Activated naive CD8-positive, alpha-beta T cell treated with anti-CD3 and anti-CD28 coated beads, Interleukin-2, amount 50 U/mL, for 24 hours (primary cell): Measurements from ENCODE around the gene C11orf97.

Experiments
- ATAC-seq: fragments of 150-1000 bp; cut with Tn5 transposase; one replicate; pipeline ENCODE4 v1.10.0; 2021
- DNase-seq: peaks from one replicate; pipeline ENCODE4 v3.0.0; 2021
- H3K27ac Mint-ChIP-seq: one replicate; pipeline ENCODE4 v1.8.0; 2021; ENCODE audit warnings: mild to moderate bottlenecking, mixed read lengths
- H3K27me3 Mint-ChIP-seq: one replicate; pipeline ENCODE4 v1.8.0; 2021; ENCODE audit warnings: mixed read lengths
- H3K36me3 Mint-ChIP-seq: one replicate; pipeline ENCODE4 v1.8.0; 2021; ENCODE audit warnings: low read depth, mixed read lengths
- H3K4me1 Mint-ChIP-seq: one replicate; pipeline ENCODE4 v1.8.0; 2021; ENCODE audit warnings: mixed read lengths
- H3K4me3 Mint-ChIP-seq: one replicate; pipeline ENCODE4 v1.8.0; 2021; ENCODE audit warnings: mild to moderate bottlenecking, moderate library complexity, mixed read lengths
- H3K9me3 Mint-ChIP-seq: one replicate; pipeline ENCODE4 v1.8.0; 2021; ENCODE audit warnings: mixed read lengths

C11orf97 gene

DNA sequence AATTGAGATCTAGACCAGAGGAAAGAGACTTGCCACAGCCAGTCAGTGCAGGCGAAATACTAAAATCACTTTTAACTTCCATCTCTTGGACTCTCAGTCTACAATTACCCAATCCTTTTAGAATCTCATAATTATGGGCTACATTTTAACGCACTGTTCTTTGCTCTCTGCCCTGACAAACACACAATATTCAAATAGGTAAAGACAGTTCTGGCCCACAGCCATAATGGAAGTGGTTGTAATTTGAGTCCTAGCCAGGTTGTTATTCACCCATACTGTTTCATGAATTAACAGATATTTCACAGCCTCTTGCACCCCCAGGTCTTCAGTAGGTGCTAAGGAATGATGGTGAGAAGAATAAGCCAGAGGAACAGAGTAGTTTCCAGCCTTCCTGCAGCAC, 830 bp downstream of the C11orf97 start:
- Mint-ChIP-seq H3K4me1 (peaks cover 15% of the 10 kb centered on the region), H3K27me3 (peaks cover 29% of the 10 kb centered on the region), H3K27ac (no peak overlapping the region), H3K36me3 (no peaks in the 10 kb centered on the region), H3K4me3 (no peak overlapping the region), H3K9me3 (no peaks in the 10 kb centered on the region)
- no peak for DNase-seq
- no peak for ATAC-seq

DNA sequence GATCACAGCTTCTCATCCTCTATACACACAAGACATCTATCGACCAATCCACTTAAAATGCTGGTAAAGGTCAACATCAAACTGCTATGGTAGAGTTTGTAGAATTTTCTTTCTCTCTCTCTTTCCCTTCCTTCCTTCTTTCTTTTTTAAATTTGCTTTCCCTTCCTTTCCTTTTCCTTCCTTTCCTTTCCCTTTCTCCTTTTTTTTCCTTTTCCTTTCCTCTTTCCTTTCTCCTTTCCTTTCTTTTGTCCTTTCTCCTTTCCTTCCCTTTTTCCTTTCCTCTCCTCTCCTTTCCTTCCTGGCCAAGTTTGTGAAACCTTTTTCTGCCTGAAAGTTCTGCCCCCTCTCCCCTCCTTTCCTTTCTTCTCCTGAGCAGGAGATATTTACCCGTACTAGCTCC, 3.1 kb downstream of the C11orf97 start:
- DNase-seq (no peak), ATAC-seq (no peak)
- Mint-ChIP-seq H3K27me3 (peaks cover 29% of the 10 kb centered on the region), H3K4me1 (peaks cover 15% of the 10 kb centered on the region), H3K27ac (no peak overlapping the region), H3K4me3 (no peak overlapping the region), H3K36me3 (no peaks in the 10 kb centered on the region), H3K9me3 (no peaks in the 10 kb centered on the region)

DNA sequence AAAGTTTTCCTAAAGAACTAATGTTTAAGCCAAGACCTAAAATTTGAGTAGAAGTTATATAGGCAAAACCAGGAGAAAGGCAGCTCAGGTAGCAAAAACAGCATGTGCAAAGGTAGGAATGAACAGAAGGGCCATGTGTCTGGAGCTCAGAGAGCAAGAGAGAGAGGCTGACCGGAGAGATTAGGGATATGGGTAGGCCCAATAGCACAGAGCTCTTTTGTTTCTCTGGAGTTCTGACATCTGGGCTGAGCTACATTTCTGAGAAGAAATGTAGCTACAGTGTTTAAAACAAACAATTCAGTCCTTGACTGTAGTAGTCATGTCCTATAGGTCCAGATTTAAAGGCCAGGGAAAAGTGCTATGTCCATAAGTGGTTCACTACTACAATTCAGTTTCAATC, 4.5 kb downstream of the C11orf97 start:
- ATAC-seq (no peak), DNase-seq (no peak)
- H3K27me3 Mint-ChIP-seq = peaks cover 19% of the 10 kb centered on the region
- H3K36me3 Mint-ChIP-seq = no peaks in the 10 kb centered on the region
- H3K4me3 Mint-ChIP-seq = no peak overlapping the region
- no peaks in the 10 kb centered on the region for H3K9me3 Mint-ChIP-seq
- H3K4me1 Mint-ChIP-seq = peaks cover 15% of the 10 kb centered on the region
- no peak overlapping the region for H3K27ac Mint-ChIP-seq

DNA sequence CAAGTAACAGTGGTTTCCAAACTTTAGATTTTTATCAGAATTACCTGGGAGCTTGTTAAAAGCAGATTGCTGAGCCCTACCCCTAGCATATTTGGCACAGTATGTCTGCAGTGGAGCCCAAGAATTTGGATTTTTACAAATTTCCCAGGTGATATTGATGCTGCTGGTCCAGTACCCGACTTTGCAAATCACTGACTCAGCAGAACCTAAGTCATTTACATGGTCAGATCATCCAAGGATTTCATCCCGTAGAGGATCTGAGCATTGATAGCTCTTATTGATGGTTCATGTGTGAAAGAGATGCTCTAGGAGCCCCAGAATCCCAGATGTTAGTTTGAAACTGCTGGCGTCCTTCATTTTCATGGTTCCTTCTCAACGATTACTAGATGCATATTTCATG, 6.0 kb downstream of the C11orf97 start:
- no peaks in the 10 kb centered on the region for H3K4me1 Mint-ChIP-seq
- DNase-seq = no peak
- no peaks in the 10 kb centered on the region for H3K9me3 Mint-ChIP-seq
- no peak overlapping the region for H3K4me3 Mint-ChIP-seq
- peaks cover 11% of the 10 kb centered on the region for H3K27me3 Mint-ChIP-seq
- ATAC-seq = no peak
- H3K27ac Mint-ChIP-seq = no peak overlapping the region
- H3K36me3 Mint-ChIP-seq = no peaks in the 10 kb centered on the region

DNA sequence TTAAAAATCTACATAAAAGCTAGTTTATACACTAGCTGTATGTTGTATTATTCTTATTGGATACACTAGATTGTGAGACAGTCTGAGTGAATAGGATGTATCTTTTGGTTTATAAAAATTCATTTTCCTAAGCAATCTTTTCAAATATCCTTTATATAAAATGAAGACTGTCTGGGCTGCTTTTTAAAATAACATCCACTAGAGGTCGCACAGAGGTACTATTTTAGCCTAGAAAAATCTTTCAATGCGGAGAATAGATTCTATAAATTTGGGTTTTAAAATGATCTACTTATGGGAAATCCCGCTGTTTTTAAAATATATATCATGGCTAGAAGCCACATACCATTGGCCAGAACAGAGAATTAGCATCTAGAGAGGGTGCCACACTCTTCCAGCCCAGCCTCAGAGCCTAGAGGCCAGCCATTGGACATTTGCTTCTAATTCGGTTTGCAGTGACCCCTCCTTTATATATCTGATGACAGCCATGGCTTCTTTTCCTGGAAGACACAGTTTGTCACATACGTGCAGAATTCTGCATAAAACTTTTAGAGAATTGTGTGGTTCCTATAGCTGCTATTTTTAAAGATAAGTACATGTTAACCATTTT, 7.3 kb downstream of the C11orf97 start:
- H3K36me3 Mint-ChIP-seq = no peaks in the 10 kb centered on the region
- ATAC-seq (no peak), DNase-seq (no peak)
- no peak overlapping the region for H3K4me3 Mint-ChIP-seq
- no peaks in the 10 kb centered on the region for H3K4me1 Mint-ChIP-seq
- no peaks in the 10 kb centered on the region for H3K9me3 Mint-ChIP-seq
- no peak overlapping the region for H3K27ac Mint-ChIP-seq
- peaks cover 11% of the 10 kb centered on the region for H3K27me3 Mint-ChIP-seq

DNA sequence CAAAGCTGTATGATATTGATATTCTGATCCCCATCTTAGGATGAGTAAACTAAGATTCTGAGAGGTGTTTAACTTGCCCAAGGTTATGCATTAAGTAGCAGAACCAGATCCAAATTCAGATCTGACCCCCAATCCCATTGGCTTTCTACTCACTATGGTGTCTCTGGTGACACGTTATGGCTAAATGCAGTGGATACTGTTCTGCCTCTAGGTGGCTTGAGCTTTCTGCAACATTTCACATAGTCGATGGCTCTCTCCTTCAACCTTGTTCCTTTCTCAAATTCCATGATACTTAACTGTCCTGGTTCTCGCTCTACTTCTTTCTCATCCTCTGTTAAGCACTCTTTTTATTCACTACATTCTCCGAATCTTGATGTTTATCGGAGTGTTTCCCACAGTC, 9.4 kb downstream of the C11orf97 start:
- Mint-ChIP-seq H3K4me1 (no peaks in the 10 kb centered on the region), H3K9me3 (no peaks in the 10 kb centered on the region), H3K27me3 (peaks cover 2% of the 10 kb centered on the region), H3K4me3 (no peak overlapping the region), H3K36me3 (no peaks in the 10 kb centered on the region), H3K27ac (no peak overlapping the region)
- DNase-seq (no peak), ATAC-seq (no peak)

DNA sequence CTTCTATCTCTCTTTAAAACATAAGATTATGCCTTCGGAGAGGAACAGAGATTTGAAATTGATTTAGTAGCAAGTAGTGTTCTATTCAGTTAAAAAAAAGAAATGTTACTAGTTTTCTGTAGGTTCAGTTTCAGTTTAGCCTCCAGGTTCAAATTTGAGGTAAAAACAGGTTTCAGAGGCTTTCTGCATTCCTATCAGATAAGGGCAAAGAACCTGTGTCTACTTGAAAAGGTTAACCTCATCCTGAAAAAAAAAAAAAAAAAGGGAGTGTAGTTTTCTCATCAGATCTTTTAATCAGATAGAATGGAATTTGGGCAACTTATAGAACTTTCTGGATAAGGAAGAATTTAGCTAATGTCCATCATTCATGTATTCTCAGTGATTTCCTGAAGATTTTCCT, 12.1 kb downstream of the C11orf97 start:
- H3K36me3 Mint-ChIP-seq = no peaks in the 10 kb centered on the region
- H3K27me3 Mint-ChIP-seq = peaks cover 2% of the 10 kb centered on the region
- DNase-seq (no peak), ATAC-seq (no peak)
- H3K27ac Mint-ChIP-seq = no peak overlapping the region
- no peaks in the 10 kb centered on the region for H3K4me1 Mint-ChIP-seq
- no peaks in the 10 kb centered on the region for H3K9me3 Mint-ChIP-seq
- H3K4me3 Mint-ChIP-seq = no peak overlapping the region

DNA sequence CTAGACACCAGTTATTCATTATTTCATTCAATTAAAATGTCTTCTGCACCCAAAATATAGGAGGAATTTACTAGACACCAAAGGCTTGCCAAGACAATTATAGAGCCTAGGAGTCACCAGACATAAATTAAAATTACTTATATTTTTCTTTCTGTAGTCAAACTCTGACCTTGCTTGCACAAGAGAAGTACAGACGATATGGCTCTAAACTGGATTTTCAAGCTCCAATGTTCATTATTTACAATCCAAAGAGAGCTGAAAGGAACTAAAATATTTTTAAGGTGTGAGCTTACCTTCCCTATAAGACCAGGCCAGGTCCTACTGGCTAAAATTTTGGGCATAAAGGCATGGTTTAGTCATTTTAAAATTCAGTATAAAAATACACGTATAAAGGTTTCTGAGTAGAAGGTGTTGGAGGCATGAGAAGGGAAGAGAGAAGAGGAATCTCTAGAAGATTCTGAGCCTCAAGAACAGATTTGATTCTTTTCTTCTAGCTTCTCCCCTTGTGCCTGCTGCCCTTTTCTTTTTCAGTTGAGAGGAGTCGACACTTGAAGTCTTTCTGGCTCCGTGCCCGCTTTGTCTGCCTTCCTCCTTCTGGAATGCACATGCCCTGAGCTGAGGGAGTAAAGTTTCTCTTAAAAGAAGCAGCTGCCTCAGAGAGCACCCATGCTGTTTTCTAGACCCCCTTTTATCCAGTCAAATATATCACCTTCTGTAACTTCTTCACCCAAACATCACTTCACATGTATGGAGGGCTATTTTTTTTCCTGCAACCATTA, 13.5 kb downstream of the C11orf97 start:
- Mint-ChIP-seq H3K27me3 (peaks cover 2% of the 10 kb centered on the region), H3K4me1 (no peaks in the 10 kb centered on the region), H3K27ac (no peak overlapping the region), H3K4me3 (no peak overlapping the region), H3K36me3 (no peaks in the 10 kb centered on the region), H3K9me3 (no peaks in the 10 kb centered on the region)
- ATAC-seq (no peak), DNase-seq (no peak)

DNA sequence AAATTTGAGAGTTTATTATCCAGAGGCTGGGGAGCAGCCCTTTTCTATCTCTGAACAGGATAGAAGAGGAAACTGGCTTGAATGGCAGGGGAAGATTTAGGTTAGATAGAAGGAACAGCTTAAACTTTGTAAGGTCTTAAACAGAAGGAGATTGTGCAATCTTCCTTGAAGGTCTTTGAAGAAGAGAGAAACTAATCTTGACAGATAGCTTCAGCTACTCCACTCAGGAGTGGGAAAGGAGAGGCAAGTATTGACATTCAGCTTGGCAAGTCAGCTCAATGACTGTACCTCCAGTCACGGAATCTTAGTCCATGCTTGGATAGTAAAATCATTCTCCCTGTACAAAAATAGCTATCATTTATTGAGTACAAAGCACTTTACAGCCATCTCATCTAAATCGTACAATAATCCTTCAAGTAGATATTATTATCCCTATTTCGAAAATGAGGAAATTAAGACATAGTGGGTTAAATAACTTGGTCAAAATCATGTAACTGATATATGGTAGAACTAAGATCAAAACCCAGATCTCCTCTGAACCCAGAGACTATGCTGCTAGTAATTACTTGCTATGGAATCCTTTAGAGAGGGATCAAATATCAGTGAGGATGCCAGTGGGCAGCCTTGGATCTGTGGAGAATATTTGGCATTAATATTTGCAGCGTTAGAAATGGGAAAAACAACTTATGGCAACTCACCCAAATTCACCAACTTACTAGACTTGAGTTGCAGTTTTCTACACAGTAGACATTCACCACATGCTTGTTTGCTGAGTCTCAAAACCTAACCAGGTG, 14.6 kb downstream of the C11orf97 start:
- Mint-ChIP-seq H3K27ac (no peak overlapping the region), H3K4me1 (no peaks in the 10 kb centered on the region), H3K27me3 (peaks cover 4% of the 10 kb centered on the region), H3K9me3 (no peaks in the 10 kb centered on the region), H3K4me3 (no peak overlapping the region), H3K36me3 (no peaks in the 10 kb centered on the region)
- ATAC-seq (no peak), DNase-seq (no peak)

DNA sequence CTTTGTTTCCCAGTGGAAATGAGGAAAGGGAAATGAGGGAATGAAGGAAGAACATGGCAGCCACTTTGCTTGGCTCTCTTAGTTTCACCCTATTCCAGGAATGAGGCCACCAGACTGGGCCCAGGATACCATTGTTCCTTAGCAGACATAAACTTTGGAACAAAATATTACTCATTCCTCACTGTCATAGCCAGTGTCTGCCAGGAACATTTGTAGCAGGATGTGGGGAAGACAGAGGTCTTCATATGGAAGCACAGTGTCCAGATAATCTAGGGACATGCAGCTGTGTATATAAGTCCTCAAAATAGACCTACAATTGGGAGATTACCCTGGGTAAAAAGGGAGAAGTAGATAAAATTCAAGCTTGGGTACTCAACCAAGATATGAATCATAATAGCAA, 16.3 kb downstream of the C11orf97 start:
- no peak for ATAC-seq
- no peak for DNase-seq
- Mint-ChIP-seq H3K4me1 (no peaks in the 10 kb centered on the region), H3K36me3 (no peaks in the 10 kb centered on the region), H3K27me3 (peaks cover 5% of the 10 kb centered on the region), H3K4me3 (no peak overlapping the region), H3K27ac (no peak overlapping the region), H3K9me3 (no peaks in the 10 kb centered on the region)

DNA sequence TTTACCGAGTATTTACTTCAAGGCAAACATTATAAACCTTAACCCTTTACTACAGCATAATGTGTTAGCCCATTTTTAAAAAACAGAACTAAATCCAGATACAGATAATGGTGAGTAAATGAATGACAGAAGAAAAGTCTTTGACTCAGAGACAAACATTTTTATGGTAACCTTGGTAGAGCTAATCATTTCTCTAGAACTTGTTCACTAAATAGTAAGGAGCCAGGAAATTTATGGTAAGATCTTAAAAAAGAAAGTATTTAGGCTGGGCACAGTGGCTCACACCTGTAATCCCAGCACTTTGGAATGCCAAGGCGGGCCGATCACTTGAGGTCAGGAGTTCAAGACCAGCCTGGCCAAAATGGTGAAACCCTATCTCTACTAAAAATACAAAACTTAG, 19.9 kb downstream of the C11orf97 start:
- DNase-seq = no peak
- no peak for ATAC-seq
- H3K36me3 Mint-ChIP-seq = no peaks in the 10 kb centered on the region
- no peaks in the 10 kb centered on the region for H3K4me1 Mint-ChIP-seq
- H3K27ac Mint-ChIP-seq = no peak overlapping the region
- no peak overlapping the region for H3K4me3 Mint-ChIP-seq
- H3K27me3 Mint-ChIP-seq = peaks cover 15% of the 10 kb centered on the region
- no peaks in the 10 kb centered on the region for H3K9me3 Mint-ChIP-seq

DNA sequence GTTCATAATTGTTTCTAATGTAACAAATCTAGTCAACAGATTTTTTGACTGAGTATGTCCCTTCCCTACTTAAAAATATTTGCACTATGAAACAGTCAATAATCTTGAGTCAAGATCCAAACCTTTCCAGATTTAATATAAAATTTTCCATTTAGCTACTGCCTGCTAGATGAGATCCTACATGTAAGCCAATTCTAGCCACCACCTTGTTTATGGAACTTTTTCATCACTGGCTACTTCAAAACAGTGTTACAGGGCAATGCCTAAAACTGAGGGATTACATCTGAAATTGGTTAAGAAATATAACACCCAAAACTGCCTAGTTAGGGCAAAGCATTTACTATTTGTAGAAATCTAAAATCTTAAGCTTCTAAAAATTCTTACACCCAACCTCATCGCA, 20.9 kb downstream of the C11orf97 start:
- H3K36me3 Mint-ChIP-seq = no peaks in the 10 kb centered on the region
- no peak for DNase-seq
- ATAC-seq = no peak
- H3K27me3 Mint-ChIP-seq = peaks cover 21% of the 10 kb centered on the region
- H3K4me1 Mint-ChIP-seq = no peaks in the 10 kb centered on the region
- H3K27ac Mint-ChIP-seq = no peak overlapping the region
- no peak overlapping the region for H3K4me3 Mint-ChIP-seq
- no peaks in the 10 kb centered on the region for H3K9me3 Mint-ChIP-seq

DNA sequence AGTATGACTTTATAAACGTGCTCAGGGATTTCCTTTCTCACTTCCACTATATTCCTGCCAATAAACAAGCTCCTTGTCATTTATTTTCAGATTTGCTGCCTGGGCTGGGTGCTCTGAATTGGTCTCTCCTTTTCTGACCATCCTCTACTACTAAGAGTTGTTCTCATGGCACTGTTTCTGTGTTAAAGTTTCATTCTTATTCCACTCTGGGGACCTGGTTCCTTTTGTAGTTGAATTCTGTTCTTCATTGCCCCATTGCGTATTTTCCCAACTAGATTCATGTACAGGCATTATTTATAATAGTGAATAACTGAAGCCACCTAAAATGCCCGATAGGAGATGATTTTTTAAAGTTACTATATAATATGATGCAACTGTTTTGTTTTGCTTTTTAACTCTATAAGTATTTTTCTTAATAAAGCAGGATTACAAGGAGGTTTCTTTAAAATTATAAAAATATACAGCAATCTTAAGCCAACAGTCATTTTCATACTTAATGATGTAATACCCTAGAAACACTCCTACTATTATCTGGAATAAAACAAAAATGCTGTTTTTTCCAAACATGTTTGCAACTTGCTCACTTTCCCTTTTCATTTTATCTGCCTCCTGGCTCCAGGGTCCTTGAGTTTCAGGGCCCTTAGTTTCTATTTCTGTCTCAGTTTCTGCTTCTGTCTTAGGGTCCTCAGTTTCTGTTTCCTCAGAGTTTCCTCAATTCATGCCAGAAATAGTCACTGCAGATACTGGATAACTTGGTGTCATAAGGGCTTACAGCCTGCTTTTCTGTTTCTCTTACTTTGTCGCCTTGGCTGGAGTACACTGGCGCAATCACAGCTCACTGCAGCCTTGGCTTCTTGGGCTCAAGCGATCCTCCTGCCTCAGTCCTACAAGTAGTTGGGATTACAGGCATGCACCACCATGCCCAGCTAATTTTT, 21.7 kb downstream of the C11orf97 start:
- Mint-ChIP-seq H3K4me1 (no peaks in the 10 kb centered on the region), H3K27ac (no peak overlapping the region), H3K9me3 (no peaks in the 10 kb centered on the region), H3K4me3 (no peak overlapping the region), H3K27me3 (peaks cover 22% of the 10 kb centered on the region), H3K36me3 (no peaks in the 10 kb centered on the region)
- DNase-seq (no peak), ATAC-seq (no peak)

DNA sequence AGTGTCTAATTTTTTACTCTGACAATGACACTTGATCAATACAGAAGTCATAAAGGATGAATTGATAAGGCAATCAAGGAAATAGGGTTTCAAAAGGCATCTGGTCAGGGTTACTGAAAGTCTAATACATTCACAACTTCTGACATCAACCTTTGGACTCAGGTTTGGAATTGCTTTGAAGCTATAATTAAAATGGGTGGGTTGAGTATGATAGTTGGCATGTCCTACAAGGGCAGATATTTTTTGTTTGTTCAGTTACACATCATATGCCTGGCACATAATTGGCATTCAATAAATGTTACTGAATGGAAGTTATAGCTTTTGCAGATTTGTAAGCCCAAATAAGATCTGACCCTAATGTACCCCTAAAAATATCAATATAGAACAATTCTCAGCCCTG, 24.1 kb downstream of the C11orf97 start:
- H3K4me3 Mint-ChIP-seq = no peak overlapping the region
- no peak overlapping the region for H3K27ac Mint-ChIP-seq
- H3K4me1 Mint-ChIP-seq = no peaks in the 10 kb centered on the region
- DNase-seq = no peak
- no peaks in the 10 kb centered on the region for H3K9me3 Mint-ChIP-seq
- ATAC-seq = no peak
- H3K27me3 Mint-ChIP-seq = peaks cover 23% of the 10 kb centered on the region
- no peaks in the 10 kb centered on the region for H3K36me3 Mint-ChIP-seq
